DMS114 treated with DMSO at 0.1 percent for 48 hours (cell line): Measurements from ENCODE around the gene ST7.

Source experiments
- DNase-seq: peaks from one replicate; lab custom pipeline; 2025; ENCODE audit not compliant: unreplicated experiment; lab: John Stamatoyannopoulos, UW

The ST7 gene

DNA sequence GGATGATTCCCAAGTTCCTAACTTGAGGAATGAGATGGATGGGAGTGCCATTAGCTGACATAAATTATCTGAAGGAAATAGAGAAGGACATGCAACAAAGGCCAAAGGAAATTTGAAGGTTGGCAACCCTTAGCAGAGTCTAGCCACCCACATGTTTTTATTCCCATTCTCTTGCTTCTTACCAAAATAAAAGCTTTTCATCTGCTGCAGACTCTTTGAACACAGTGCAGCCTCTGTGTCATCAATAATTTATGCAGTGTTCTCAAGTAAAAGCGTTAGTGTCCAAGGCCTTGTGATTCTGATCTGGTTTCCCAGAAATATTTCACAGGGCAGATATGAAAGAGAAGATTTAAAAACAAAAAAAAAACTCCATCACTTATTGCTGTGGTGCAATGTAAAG is 98.5 kb downstream of the ST7 start:
- no peak for DNase-seq

DNA sequence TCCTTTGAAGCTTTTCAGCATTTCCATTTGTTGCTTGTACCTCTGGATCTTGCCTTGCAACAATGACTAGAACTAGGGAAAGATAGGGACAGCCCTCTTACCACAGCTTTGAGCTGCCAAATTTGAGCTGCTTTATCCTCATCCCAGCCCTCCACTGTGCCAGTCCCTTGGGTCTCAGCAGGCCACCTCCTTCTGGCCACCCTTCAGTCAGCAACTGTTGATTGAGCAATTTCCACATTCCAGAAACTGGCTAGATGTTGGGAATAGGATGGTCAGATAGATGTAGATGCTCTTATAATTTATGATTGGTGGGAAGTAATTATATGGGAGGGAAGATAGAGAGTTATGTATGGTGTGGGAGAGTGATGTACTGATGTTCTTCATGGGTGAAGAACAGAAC is 100.1 kb downstream of the ST7 start:
- no peak for DNase-seq

DNA sequence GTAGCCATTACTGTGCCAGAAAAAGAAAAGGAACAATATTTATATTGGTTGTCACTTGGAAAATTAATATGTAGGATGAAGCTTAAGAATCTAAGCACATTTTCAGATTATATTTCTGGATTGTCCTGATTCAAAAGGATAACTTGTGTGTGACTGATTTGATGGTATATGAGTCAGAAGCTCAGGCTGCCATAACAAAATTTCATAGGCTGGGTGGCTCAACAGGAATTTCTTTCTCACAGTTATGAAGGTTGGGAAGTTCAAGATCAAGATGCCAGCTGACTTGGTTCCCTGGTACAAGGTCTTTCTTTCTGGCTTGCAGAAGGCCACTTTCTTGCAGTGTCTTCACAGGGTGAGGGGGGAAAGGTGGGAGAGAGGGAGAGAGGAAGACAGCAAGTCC is 108.5 kb downstream of the ST7 start:
- no peak for DNase-seq

DNA sequence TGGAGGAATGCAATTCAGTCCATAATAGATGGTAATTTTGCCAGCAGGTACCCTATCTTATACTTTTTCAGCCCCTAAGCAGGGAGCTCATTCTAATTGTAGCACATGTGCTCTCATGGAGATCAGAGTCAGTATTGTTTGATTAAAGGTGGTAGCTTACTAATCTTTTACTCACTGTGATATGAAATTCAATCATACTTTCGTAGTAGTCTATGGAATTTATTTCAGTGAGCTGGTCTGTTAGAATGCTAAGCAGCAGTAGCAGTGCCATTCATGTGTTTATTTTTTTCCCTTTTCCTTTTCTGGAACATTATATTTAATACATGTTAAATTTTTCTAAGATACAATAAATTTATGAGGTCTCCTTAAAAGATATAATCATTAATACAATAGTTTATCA is 109.0 kb downstream of the ST7 start:
- DNase-seq: no peak

DNA sequence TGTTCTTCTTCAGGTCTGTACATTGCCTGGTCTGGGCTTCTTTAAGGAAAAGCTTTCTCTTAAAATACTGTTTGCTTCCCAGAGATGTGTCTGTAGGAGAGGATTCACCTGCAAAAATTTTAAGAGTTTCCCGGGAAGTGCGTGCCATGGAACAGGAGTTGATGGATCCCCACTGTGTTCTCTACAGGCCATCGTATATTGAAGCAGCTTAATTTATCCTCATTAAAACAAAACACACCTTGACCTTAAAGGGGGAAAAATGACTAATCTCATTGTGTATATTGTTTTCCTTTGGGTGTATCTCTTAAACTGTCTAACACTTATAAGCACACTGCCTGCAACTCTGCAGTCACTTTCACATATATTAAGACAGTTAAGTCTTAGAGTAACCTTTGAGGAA is 111.4 kb downstream of the ST7 start:
- no peak for DNase-seq

DNA sequence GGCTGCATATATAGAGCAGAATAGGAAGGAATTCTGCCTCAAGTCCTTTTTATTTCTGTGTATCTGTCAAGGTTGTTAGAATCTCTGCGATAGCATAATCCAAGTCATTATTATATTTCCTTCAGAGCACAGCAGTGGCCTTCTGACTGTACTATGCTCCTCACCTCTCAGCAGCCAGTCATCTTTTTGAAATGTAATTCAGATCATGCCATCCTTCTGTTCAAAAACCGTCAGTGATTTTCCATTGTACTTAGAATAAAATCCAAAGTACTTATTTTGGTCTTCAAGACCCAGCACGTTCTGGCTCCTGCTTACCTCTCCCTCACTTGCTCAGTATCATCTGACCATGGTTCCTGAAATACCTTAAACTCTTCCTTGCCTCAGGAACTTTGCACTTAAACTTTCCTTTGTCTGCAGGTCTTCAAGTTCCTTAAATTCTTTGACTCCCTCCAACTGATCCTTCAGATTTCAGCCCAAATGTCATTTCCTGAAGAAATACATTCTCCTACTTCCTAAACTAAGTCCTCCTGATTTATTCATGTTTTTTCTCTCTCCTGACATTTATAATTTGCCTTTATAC is 112.4 kb downstream of the ST7 start:
- DNase-seq: no peak

DNA sequence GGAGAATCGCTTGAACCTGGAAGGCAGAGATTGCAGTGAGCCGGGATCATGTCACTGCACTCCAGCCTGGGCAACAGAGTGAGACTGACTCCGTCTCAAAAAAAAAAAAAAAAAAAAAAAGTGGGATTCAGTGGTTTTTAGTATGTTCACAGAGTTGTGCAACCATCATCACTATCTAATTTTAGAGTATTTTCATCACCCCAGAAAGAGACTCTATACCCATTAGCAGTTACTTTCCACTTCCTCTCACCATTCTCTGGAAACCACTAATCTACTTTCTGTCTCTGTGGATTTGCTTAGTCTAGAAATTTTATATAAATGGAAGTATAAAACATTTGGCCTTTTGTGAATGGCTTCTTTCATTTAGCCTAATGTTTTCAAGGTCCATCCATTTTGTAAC is 113.4 kb downstream of the ST7 start:
- DNase-seq: no peak

DNA sequence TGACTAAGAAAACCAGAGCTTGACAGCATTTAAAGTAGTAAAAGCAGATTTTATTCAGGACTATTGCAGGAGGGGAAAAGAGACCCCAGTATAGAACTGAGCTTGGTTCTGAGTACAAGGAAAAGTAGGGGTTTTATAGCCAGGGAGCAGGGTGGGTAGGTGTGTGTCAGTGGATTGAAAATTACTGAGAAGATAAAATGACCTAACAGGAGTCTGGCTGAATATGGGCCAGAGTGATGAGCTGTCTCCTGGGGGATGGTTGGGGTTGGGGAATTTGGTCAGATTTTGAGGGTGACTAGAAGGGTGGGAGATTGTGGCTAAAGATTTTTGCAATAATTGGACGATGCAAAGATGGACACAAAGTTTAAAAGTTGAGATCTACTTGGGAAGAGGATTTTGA is 114.0 kb downstream of the ST7 start:
- DNase-seq: no peak

DNA sequence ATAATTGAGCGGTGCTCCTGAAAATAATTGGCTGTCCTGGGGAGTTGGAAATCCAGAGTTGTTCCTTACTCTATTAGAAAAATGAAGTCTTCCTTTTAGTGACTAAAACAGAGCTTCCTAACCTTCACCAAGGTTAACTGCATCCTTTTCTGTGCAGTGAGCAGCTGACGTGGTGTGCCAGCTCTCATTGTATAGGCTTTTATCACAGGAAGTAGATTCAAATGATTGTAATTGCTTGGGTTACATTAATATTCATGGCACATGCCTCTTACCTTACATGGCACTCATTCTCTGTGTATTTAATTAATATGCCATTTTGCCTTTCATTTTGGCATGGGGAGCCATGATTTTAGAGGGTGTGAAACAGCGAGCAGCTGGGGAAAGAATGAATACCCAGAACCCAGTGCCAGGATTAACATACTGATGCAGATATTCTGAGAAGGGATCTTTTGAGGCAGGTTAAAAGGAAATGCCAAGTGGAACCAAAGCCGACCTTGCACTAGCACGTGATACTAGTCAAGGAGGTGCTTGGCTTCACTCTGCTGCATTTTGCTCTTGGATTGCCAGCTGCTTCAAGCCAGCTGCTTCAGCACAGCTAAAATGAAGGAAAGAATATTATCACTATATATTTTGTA is 115.3 kb downstream of the ST7 start:
- DNase-seq: no peak

DNA sequence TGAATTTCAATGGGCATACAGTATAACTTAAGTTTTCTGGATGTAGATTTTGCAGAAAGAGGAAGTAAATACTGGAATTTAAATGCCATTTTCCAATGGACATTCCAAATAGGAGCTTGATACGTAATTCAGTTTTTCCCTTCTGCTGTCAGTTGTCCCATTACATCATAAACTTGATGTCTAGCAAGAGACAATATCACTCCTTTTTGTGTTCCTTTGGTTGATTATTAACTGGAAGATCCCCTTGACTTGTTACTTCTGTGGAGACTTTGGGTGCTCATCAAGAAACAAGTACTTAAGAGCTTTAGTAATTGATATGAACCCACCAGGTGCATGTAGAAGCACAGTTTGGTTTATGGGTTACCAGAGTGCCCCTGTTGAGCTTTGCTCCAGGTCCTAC is 116.1 kb downstream of the ST7 start:
- no peak for DNase-seq

DNA sequence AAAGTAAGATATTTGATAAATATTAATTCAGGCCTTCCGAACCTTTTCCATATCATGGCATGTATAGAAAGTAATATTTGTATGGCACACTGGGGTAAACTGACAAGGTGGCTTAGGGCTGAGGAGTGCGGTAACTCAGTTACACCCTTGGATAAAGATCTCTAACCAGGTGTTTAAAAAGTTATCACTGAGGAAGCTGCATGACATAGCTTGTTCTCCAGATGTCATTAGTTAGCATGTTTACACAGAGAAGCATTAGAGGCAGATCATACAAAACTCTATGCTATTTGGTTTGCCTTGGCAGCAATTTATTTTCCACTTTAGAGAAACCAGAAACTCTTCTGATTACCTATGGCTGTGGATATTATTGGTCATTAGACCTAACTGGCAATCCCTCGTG is 118.2 kb downstream of the ST7 start:
- DNase-seq: no peak

DNA sequence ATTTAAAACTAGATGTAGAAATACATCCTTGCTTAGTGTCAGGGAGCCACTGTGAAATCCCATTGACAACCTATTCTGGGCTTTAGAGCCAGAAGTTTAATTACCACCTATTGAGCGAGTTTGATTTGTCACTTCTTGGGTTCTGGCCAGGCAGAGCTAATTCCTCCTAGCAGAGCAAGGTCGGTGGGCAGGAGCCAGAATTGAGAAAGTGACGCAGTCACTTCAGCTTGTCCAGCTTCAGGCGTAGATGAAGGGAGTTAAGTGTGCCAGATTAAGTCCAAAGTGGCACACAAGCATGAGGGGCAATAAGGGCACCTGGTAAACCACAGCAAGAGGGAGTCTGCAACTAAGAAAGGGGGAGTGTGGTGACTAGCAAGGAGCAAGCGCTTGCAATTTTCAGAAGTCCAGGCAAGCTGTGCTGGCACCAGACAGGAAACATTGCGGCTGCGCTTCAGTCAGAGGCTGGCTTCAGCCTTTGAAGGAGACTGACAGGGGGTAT is 119.4 kb downstream of the ST7 start:
- no peak for DNase-seq

DNA sequence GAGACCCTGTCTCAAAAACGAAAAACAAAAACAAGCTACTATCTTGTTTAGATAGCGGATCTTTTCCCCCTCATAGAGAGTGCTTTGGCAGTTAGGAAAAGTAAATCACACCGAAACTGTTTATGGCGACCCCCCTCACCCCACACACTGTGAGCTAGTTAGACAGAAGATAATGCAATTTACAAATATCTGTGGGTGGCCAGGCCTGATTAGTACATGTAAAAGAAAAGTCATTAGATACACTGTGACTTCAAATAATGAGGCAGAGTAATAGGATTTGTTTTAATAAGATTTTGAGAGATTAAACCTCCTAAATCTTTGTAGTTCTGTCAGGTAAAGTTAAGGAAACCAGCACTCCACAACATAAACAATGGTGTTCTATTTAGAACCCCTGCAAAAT is 121.1 kb downstream of the ST7 start:
- no peak for DNase-seq

DNA sequence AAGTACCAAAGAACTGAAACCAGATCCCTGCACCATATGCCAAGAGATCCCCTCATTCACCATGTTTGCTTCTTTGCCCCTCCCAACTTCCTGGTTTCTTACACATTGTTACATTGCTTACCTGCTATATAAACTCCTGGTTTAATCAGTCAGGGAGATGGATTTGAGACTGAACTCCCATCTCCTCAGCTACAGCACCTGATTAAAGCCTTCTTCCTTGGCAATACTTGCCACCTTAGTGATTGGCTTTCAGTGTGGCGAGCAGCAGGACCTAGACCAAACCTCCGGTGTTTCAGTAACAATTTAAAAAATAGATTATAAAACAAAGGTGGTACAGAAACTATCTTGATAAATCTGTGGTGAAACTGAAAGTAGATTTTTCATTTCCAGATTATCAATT is 122.6 kb downstream of the ST7 start:
- no peak for DNase-seq

DNA sequence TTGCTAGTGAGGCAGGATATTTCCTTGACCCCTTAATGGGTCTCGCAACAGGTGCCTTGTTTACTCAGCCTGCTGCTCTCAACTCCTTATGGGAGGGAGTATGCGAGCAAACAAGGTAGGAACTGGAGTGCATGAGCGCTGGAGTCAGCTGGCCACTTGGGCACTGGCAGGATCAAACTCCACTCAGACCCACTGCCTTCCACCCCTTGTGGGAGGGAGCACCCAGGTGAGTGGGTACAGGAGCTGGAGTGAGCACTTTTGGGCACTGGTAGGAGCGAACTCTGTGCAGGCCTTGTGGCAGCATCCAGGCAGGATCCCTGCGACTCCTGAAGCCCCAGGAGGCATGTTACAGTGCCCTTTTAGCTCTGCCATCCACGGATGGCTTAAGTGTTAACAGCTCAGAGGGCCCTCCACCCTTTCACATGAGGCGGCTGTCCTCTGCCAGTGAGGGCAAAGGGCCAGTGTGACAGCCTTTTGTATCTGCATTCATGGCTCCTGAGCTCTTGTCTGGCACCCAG is 123.2 kb downstream of the ST7 start:
- no peak for DNase-seq

DNA sequence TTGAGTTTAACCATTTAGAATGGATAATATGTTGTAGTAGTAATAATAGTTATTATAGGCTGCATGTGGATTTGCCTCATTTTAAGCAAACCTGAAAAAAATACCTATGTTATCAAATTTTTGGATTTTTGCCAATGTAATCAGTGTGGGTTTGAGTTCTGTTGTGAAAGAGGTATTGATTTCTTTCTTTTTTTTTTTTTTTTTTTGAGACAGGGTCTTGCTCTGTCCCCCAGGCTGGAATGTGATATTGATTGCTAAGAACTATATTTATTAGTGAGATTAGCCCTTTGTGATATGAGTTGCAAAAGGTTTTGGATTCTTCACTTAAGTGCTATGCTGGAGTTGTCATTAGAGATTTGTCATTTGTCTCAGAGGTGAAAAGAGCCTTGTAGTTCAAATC is 124.4 kb downstream of the ST7 start:
- no peak for DNase-seq

DNA sequence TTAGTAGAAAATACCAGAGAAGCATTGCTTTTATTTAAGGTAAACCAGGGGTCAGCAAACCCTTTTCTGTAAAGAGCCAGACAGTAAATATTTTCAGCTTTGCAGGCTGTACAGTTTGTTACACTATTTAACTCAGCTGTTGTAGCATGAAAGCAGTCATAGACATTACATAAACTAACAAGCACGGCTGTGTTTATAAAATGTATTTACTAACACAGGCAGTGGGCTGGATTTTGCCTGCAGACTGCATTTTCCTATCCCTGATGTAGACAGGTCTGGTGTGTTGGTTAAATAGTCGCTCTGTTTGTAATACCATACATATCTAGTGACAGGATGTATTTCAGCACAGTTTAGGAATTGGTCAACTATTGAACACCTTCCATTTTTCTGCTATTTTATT is 129.3 kb downstream of the ST7 start:
- DNase-seq: no peak

DNA sequence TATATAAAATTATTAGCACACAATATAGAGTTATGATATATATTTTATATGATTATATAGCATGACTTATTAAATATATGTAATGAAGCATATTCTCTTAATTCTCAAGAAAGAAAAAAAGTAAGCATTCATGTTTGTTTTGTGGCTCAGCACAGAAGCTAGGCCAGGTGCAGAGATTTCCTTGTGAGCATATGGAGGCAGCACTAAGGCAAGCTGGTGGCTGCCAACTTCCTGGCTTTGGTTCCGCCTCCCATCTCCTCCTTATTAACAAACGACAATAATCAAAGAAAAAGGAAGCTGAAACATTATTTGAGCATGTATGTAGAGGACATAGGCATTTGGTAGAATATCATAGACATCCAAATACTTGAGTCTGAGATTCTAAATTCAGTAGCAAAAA is 130.3 kb downstream of the ST7 start:
- DNase-seq: no peak

DNA sequence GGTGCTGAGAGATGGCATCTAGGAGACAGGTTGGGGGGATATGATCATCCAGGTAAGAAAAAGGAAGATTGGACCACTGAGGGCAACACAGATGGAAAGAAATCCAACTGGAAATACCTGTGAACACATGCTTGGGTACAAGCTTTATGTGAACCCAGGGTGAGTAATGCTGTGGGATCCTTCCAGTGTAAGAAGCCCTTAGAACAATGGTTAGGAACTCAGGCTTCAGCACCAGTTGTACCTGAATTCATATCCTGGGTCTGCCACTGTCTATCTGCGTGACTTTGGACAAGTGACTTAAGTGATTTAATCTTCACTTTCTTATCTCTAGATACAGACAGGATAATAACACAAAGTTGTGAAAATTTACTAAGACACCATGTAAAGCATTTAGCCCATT is 131.0 kb downstream of the ST7 start:
- no peak for DNase-seq

DNA sequence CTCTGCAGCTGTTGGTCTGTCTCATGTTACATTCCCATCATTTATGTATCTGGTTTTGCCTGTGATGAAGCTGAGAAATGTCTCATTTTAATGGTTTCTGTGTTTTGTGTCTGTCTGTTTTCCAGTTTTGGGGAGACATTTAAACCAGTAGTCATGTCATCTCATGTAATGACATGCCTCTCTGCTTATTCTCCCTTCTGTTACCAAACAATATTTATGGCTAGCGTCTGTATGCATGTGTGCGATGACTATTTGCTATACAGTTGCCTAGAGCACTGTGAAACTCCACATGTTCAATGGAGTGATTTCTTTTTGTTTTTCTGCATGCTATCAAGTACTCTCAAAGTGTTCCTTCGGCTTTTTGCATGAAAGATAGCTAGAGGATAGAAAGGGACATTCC is 132.0 kb downstream of the ST7 start:
- no peak for DNase-seq

DNA sequence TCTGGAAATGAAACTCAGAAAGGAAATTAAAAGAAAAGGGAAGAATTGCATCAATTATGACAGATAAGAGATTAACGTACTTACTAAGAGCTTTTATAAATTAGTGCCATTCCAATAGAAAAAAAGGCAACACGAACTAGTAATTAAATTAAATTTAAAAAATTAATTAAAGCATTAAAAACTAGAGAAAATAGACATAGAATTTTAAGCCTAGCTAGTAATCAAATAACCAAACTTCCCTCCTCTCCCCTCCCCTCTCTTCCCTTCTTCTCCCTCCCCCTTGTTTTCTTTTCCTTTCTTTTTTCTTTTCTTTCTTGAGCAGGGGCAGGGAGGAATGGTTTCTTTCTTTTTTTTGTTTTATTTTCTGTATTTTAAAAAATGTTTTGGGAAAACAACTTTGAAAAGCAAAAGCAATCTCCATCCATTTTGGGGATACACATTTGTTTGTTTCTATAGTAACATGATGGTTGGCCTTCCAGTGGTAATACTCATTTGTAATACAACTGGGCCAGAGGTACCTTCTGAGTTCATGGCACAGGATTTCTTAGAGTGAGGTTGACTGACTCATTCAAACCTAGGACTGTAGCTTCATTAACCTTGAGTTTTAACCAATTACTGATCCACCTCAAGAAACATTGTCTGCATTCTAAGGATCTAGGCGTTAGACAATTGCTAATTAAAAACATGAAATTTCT is 132.6 kb downstream of the ST7 start:
- DNase-seq: no peak

DNA sequence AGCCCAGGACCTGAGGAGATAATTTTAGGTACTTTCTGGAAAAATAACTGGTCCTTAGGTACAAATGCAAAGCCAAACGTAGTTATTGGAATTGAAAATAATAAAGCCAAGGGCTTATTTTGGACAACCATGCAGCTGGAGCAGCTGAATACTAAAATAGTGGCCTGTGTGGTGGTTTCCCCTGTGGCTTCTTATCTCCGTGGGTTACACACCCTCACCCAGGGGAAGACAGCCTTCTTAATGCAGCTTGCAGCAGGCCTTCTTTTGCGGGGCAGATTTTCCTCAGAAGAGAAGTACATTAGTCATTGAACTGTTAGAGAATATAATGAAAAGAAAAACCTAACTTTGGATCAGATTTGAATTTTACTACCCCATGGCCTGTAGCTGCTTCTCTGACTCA is 133.5 kb downstream of the ST7 start:
- no peak for DNase-seq
